Activated CD8-positive, alpha-beta memory T cell treated with anti-CD3 and anti-CD28 coated beads, Interleukin-2, amount 50 U/mL, for 4 hours (primary cell): ENCODE results near the gene TCF15.
"Not testable (repeated sequence)": the region's sequence is repeated elsewhere in the genome, so short reads cannot be mapped to it uniquely, and the experiment has no call there.

Experiments used
- DNase-seq: peaks from one replicate; pipeline ENCODE4 v3.0.0-alpha.2; 2020

TCF15 gene

GRCh38 chr20:608970-609369, 1.1 kb downstream of the TCF15 start:
- DNase-seq, result no peak

GRCh38 chr20:607476-607875, 2.6 kb downstream of the TCF15 start:
- DNase-seq, result no peak

- DNase-seq, result no peak
These were observed 4.9 kb downstream of the TCF15 start for GRCh38 chr20:605237-605636.

GRCh38 chr20:603116-603640, 6.9 kb downstream of the TCF15 start:
- DNase-seq, result no peak

- no peak for DNase-seq
These were observed 7.8 kb downstream of the TCF15 start for GRCh38 chr20:602111-602970.

- DNase-seq, result no peak
These were observed 9.4 kb downstream of the TCF15 start for GRCh38 chr20:600736-601135.

GRCh38 chr20:600141-600540, 10.0 kb downstream of the TCF15 start:
- DNase-seq, result no peak

GRCh38 chr20:598133-598850, 11.8 kb downstream of the TCF15 start:
- no peak for DNase-seq

GRCh38 chr20:597560-597959, 12.5 kb downstream of the TCF15 start:
- DNase-seq, result no peak

- no peak for DNase-seq
These were observed 14.5 kb downstream of the TCF15 start for GRCh38 chr20:595330-596308.

GRCh38 chr20:592506-592905, 17.6 kb downstream of the TCF15 start:
- DNase-seq, result no peak

- DNase-seq, result no peak
These were observed 18.2 kb downstream of the TCF15 start for GRCh38 chr20:591941-592340.

- DNase-seq, result no peak
These were observed 21.0 kb downstream of the TCF15 start for GRCh38 chr20:588932-589672.

- DNase-seq, result no peak
These were observed 21.6 kb downstream of the TCF15 start for GRCh38 chr20:588476-588875.

- no peak for DNase-seq
These were observed 25.2 kb downstream of the TCF15 start for GRCh38 chr20:584971-585301.

GRCh38 chr20:584161-584970, 25.7 kb downstream of the TCF15 start:
- DNase-seq, result no peak

GRCh38 chr20:582204-582603, 27.9 kb downstream of the TCF15 start:
- no peak for DNase-seq

GRCh38 chr20:578940-579690, 31.0 kb downstream of the TCF15 start:
- DNase-seq, result not testable (repeated sequence)

- no peak for DNase-seq
These were observed 32.8 kb downstream of the TCF15 start for GRCh38 chr20:577167-577791.

- no peak for DNase-seq
These were observed 34.0 kb downstream of the TCF15 start for GRCh38 chr20:576156-576555.
